GM18520 (cell line): ENCODE data around the gene PPP1R3E.
"Not testable (repeated sequence)": the region's sequence is repeated elsewhere in the genome, so short reads cannot be mapped to it uniquely, and the experiment has no call there.

Experiments used
- ATAC-seq: cut with Tn5 transposase; IDR thresholded peaks from one replicate; pipeline ENCODE4 v1.9.1; 2021; ENCODE audit not compliant: unreplicated experiment

PPP1R3E gene

GRCh38 chr14:23297611-23298277 is 4.9 kb downstream of the PPP1R3E start:
- ATAC-seq = no peak

DNA sequence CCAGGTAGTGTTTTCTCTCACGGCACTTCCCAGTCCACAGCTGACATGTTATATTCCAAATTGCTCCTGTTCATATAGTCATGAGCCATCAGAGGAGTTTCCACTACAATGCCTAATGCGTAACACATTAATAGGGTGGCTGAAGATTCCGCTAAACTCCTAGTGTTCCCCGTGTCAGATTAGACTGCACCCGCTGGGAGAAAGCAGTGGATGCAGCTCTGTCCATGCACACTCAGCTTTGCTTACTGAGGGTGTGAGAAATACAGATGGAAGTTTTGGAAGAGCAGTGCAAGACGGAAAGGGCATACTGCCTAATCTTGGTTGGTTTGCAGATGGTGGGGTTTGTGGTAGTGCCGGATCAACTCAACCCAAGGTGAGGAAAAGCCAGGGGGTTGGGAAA is 5.6 kb downstream of the PPP1R3E start:
- no peak for ATAC-seq

DNA sequence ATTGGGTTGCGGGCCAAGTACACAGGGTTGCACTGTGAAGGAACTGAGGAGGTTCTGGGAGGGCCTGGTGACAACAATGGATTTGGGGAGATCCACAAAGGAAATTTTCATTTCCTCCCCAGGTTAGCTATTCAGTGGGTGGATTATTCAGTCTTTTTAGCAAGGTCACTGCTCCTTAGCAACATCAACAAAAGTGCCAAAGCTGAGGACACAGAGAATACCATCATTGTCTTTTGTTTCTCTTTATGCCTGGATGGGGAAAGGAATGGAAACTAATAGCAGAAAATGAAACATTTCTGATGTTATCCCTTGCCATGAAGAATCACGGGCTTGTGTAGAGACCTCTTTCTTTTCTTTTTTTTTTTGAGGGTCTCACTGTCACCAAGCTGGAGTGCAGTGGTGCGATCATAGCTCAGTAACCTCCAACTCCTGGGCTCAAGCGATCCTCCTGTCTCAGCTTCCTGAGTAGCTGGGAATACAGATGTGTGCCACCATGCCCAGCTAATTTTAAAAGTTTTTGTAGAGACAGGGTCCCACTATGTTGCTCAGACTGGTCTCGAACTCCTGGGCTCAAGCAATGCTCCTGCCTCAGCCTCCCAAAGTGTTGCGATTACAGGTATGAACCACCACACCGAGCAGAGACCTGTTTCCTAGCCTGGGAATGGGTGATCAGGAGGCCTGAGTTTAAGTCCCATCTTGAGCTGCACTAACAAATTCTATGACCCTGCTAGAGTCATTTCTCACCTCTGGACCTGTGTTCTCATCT is 6.5 kb downstream of the PPP1R3E start:
- ATAC-seq = no peak

- no peak for ATAC-seq
These were observed 7.7 kb downstream of the PPP1R3E start for GRCh38 chr14:23294734-23295561.

GRCh38 chr14:23286902-23287479 is 15.7 kb downstream of the PPP1R3E start:
- ATAC-seq = no peak

- peak; percentile 95 for ATAC-seq
These were observed 16.4 kb downstream of the PPP1R3E start, which contains the start of gene HOMEZ for GRCh38 chr14:23286020-23286901. HOMEZ (minus strand) TSS chr14:23286132; CDS start chr14:23285952, 180 bp downstream.

DNA sequence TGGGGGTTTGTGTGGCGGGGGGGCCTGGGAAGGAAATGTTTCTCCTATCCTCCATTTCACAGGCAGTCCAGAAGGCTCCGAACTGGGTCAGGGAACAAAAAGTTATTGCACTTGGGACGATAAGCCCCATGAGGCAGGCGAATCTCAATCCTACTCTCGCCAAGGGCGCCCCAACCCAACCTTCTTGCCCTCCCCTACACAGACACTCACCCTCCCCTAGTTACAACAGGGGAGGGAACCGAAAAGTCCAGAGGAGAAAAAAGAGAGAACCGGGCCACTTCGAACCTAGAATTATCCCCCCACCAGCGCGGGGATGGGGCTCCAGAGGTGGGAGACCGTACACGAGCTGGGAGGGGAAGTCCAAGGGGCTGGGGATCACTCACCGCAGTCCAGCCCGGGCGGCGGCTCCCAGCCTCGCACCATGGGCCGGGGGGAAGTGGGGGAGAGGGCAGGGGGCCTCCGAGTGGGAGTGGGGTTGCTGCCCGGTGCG is 17.1 kb downstream of the PPP1R3E start:
- peak; percentile 3 for ATAC-seq

GRCh38 chr14:23284654-23285529 is 17.8 kb downstream of the PPP1R3E start:
- no peak for ATAC-seq

DNA sequence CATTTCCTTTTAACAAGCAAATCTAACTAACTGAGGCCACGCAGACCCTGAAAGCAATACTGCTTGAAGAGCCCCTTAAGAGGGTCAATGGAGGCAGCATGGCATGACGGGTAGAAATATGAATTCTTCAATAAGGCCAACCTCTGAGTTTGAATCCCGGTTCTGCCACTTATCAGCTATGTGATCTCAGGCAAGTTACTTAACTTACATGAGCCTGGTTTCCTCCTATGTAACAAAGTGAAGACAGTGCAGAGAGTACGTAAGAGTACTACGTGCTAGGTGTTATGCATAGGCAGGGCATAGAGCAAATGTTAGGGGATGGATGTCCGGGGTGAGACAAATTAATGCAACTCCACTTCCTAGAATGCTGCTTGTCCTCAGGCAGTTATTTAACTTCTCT is 21.4 kb downstream of the PPP1R3E start:
- no peak for ATAC-seq

GRCh38 chr14:23277928-23278327 is 24.7 kb downstream of the PPP1R3E start:
- ATAC-seq = not testable (repeated sequence)

DNA sequence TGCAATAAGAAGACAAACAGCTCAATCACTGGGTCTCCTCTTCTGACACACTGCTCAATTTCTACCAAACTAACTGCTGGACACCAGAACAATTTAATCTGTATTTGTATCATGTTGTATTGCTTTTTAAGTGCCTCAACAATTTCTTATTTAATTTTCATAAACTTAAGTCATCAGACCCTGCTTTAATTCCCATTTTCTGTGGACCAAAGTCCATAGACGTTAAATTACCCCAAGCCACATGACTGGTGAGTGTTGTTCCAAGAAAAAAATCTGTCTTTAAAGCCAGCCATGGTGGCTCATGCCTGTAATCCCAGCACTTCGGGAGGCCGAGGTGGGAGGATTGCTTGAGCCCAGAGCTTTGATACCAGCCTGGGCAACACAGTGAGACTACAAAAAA is 25.5 kb downstream of the PPP1R3E start:
- no peak for ATAC-seq

GRCh38 chr14:23275412-23275811 is 27.2 kb downstream of the PPP1R3E start:
- ATAC-seq = no peak

DNA sequence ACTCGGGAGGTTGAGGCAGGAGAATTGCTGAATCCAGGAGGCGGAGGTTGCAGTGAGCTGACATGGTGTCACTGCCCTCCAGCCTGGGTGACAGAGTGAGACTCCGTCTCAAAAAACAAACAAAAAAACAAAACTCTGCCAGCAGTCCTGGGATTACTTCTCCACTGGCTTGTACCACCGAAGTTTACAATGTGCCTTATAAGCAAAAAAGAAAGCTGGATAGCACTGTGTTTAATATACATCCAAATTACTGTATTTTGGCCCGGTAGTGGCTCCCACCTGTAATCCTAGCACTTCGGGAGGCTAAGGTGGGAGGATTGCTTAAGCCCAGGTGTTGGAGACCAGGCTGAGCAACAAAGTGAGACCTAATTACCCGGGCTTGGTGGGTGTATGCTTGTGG is 33.5 kb downstream of the PPP1R3E start:
- ATAC-seq = no peak

- ATAC-seq = not testable (repeated sequence)
These were observed 41.8 kb downstream of the PPP1R3E start for GRCh38 chr14:23260849-23261248.

- no peak for ATAC-seq
These were observed 43.2 kb downstream of the PPP1R3E start for GRCh38 chr14:23259426-23259825.

DNA sequence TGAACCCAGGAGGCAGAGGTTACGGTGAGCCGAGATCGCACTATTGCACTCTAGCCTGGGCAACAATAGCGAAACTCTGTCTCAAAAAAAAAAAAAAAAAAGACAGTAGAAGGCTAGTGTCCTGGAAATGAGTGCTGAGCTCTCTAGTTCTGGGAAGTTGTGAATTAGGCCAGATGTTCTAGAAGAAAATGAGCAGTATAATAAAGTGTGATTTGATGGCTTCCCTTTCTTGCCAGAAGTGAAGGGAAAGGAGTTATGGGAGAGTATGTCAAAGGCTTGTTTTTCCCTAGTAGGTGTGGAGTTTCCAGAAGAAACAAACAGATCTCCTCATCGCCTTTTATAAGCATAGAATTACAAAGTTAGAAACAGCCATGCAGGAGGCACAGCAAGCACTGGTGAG is 44.4 kb downstream of the PPP1R3E start:
- ATAC-seq = no peak

GRCh38 chr14:23252420-23253333 is 50.0 kb downstream of the PPP1R3E start:
- no peak for ATAC-seq

GRCh38 chr14:23252006-23252405 is 50.7 kb downstream of the PPP1R3E start:
- no peak for ATAC-seq
